HEK293 (cell line): ENCODE measurements around the gene GPR35.
A peak's percentile ranks its signal among the peaks of the same experiment; 100 is the strongest.

Experiments used
- CTCF ChIA-PET: fragments of 350-600 bp; formaldehyde crosslinking; extraction: SDS; loops from one replicate; lab custom pipeline; 2021; ENCODE audit warnings: antibody characterized with exemption; lab: Yijun Ruan, JAX
- POLR2A ChIA-PET: fragments of 300-600 bp; formaldehyde crosslinking; extraction: SDS; loops from one replicate; lab custom pipeline; 2020; ENCODE audit warnings: antibody characterized with exemption, inconsistent platforms; lab: Yijun Ruan, JAX
- H3K27ac ChIP-seq: fragments of 200-500 bp; sonication (Bioruptor generic); 2 replicates; pipeline ENCODE4 v1.5.1; 2014; ENCODE audit warnings: low read depth, low read length, control low read depth, inconsistent platforms; ENCODE audit errors: extremely low read depth
- H3K36me3 ChIP-seq, 2 experiments: fragments of 200-500 bp in 1 of 2; sonication (Bioruptor generic) in 1 of 2; 1 replicate in 1 of 2; 2 replicates in 1 of 2; pipeline ENCODE4 v1.5.1; 2014 to 2017; ENCODE audit warnings: inconsistent platforms in 2 of 2, low read length in 2 of 2; ENCODE audit not compliant: control insufficient read depth in 2 of 2, insufficient read depth in 1 of 2
- H3K4me1 ChIP-seq: fragments of 200-500 bp; sonication (Bioruptor generic); 2 replicates; pipeline ENCODE4 v1.5.1; 2014; ENCODE audit warnings: mild to moderate bottlenecking, low read length, inconsistent platforms; ENCODE audit not compliant: control insufficient read depth, insufficient read depth
- H3K4me3 ChIP-seq: 2 replicates; pipeline ENCODE4 v1.5.1; 2011; ENCODE audit warnings: low read depth, mild to moderate bottlenecking, control low read depth, low read length, moderate library complexity
- H3K9me3 ChIP-seq: fragments of 200-500 bp; sonication (Bioruptor generic); 2 replicates; pipeline ENCODE4 v1.5.1; 2014; ENCODE audit warnings: low read depth, low read length, inconsistent platforms; ENCODE audit not compliant: control insufficient read depth, insufficient read depth
- CTCF ChIP-seq: fragments of 450-650 bp; formaldehyde crosslinking; IDR thresholded peaks from 2 replicates; pipeline ENCODE4 v1.5.1; 2016; ENCODE audit warnings: missing biosample characterization, missing genetic modification characterization
- EGR2 ChIP-seq: fragments of 450-650 bp; formaldehyde crosslinking; IDR thresholded peaks from 2 replicates; pipeline ENCODE4 v1.5.1; 2016; ENCODE audit warnings: low read depth, missing biosample characterization, missing genetic modification characterization
- HIC1 ChIP-seq: fragments of 450-650 bp; formaldehyde crosslinking; IDR thresholded peaks from 2 replicates; pipeline ENCODE4 v1.5.1; 2016; ENCODE audit warnings: missing biosample characterization, missing genetic modification characterization
- HOXD13 ChIP-seq: sonication (generic); formaldehyde crosslinking; IDR thresholded peaks from 2 replicates; pipeline ENCODE4 v1.8.0; 2022; ENCODE audit warnings: missing genetic modification reagents, borderline replicate concordance
- KLF9 ChIP-seq: fragments of 450-650 bp; formaldehyde crosslinking; IDR thresholded peaks from 2 replicates; pipeline ENCODE4 v1.5.1; 2016; ENCODE audit warnings: missing biosample characterization, missing genetic modification characterization, low read depth
- PRDM10 ChIP-seq: fragments of 450-650 bp; formaldehyde crosslinking; IDR thresholded peaks from 2 replicates; pipeline ENCODE4 v1.5.1; 2016; ENCODE audit warnings: missing biosample characterization, missing genetic modification characterization
- SCRT1 ChIP-seq: fragments of 450-650 bp; formaldehyde crosslinking; IDR thresholded peaks from 2 replicates; pipeline ENCODE4 v1.5.1; 2016; ENCODE audit warnings: missing biosample characterization, missing genetic modification characterization, borderline replicate concordance
- SP7 ChIP-seq: fragments of 450-650 bp; formaldehyde crosslinking; IDR thresholded peaks from 2 replicates; pipeline ENCODE4 v1.5.1; 2016; ENCODE audit warnings: missing biosample characterization, missing genetic modification characterization
- ZBTB48 ChIP-seq: fragments of 450-650 bp; formaldehyde crosslinking; IDR thresholded peaks from 2 replicates; pipeline ENCODE4 v1.5.1; 2016; ENCODE audit warnings: missing biosample characterization, missing genetic modification characterization
- ZEB2 ChIP-seq: fragments of 450-650 bp; formaldehyde crosslinking; IDR thresholded peaks from 2 replicates; pipeline ENCODE4 v1.5.1; 2016; ENCODE audit warnings: missing biosample characterization, missing genetic modification characterization
- ZFHX2 ChIP-seq: fragments of 450-650 bp; formaldehyde crosslinking; conservative IDR thresholded peaks from 2 replicates; pipeline ENCODE4 v1.5.1; 2016; ENCODE audit warnings: missing biosample characterization, missing genetic modification characterization
- ZFP37 ChIP-seq: fragments of 450-650 bp; formaldehyde crosslinking; IDR thresholded peaks from 2 replicates; pipeline ENCODE4 v1.5.1; 2016; ENCODE audit warnings: missing biosample characterization, missing genetic modification characterization
- ZNF184 ChIP-seq: fragments of 450-650 bp; IDR thresholded peaks from 2 replicates; pipeline ENCODE4 v1.5.1; 2018; ENCODE audit warnings: missing biosample characterization, mild to moderate bottlenecking, missing genetic modification characterization
- ZNF394 ChIP-seq: fragments of 450-650 bp; formaldehyde crosslinking; IDR thresholded peaks from 2 replicates; pipeline ENCODE4 v1.5.1; 2016; ENCODE audit warnings: missing biosample characterization, missing genetic modification characterization, mild to moderate bottlenecking, moderate library complexity, borderline replicate concordance
- ZNF426 ChIP-seq: fragments of 450-650 bp; formaldehyde crosslinking; IDR thresholded peaks from 2 replicates; pipeline ENCODE4 v1.5.1; 2017; ENCODE audit warnings: missing biosample characterization, missing genetic modification characterization, mild to moderate bottlenecking, inconsistent platforms, moderate library complexity
- ZNF433 ChIP-seq: fragments of 450-650 bp; formaldehyde crosslinking; IDR thresholded peaks from 2 replicates; pipeline ENCODE4 v1.5.1; 2016; ENCODE audit warnings: missing biosample characterization, missing genetic modification characterization, low read depth
- ZNF518A ChIP-seq: fragments of 450-650 bp; formaldehyde crosslinking; conservative IDR thresholded peaks from 2 replicates; pipeline ENCODE4 v1.5.1; 2016; ENCODE audit warnings: low read depth, missing biosample characterization, missing genetic modification characterization
- ZNF600 ChIP-seq: fragments of 450-650 bp; formaldehyde crosslinking; IDR thresholded peaks from 2 replicates; pipeline ENCODE4 v1.5.1; 2016; ENCODE audit warnings: missing biosample characterization, missing genetic modification characterization
- ZNF654 ChIP-seq: fragments of 450-650 bp; formaldehyde crosslinking; IDR thresholded peaks from 2 replicates; pipeline ENCODE4 v1.5.1; 2016; ENCODE audit warnings: low read depth, missing biosample characterization, missing genetic modification characterization
- ZNF660 ChIP-seq: fragments of 450-650 bp; IDR thresholded peaks from 2 replicates; pipeline ENCODE4 v1.5.1; 2018; ENCODE audit warnings: missing biosample characterization, mild to moderate bottlenecking, missing genetic modification characterization
- ZSCAN4 ChIP-seq: fragments of 450-650 bp; formaldehyde crosslinking; IDR thresholded peaks from 2 replicates; pipeline ENCODE4 v1.5.1; 2017; ENCODE audit warnings: missing biosample characterization, missing genetic modification characterization

The GPR35 gene

GRCh38 chr2:240579771-240580614, 45.3 kb upstream of the GPR35 start:
- ChIA-PET CTCF (interaction anchor here (0.7 to 3.9 kb wide), 8 partner anchors 9 to 375 kb away, joined by 3 to 33 read pairs (median 4); no protein-coding TSS in a partner anchor), POLR2A (interaction anchor here (1.1 to 2.8 kb wide), 4 partner anchors 9 to 19 kb away, joined by 5 to 15 read pairs (median 6); partner anchors contain the start of gene RNPEPL1)
- H3K4me3 ChIP-seq, result no peak overlapping the region
- no peaks in the 10 kb centered on the region for H3K9me3 ChIP-seq
- TF ChIP-seq ZFP37 (no peak), ZNF654 (no peak), EGR2 (tag by site-specific recombination) (peak; percentile 22; the same call in 1 of the 2 replicates), ZNF184 (tag by site-specific recombination) (no peak), ZNF660 (tag by site-specific recombination) (no peak), ZFHX2 (tag by site-specific recombination) (0 out of 2 replicates have a peak, but pooled peaks have one; percentile 22), KLF9 (tag by site-specific recombination) (no peak), ZSCAN4 (tag by site-specific recombination) (no peak), ZEB2 (tag by site-specific recombination) (0 out of 2 replicates have a peak, but pooled peaks have one; percentile 9), ZNF426 (tag by site-specific recombination) (no peak), ZNF433 (tag by site-specific recombination) (no peak), ZNF394 (tag by site-specific recombination) (no peak; the same call in 1 of the 2 replicates), SCRT1 (no peak), HIC1 (tag by site-specific recombination) (peak; percentile 59; the same call in 1 of the 2 replicates), HOXD13 (CRISPR knock-in tag) (0 out of 2 replicates have a peak, but pooled peaks have one; percentile 30), PRDM10 (tag by site-specific recombination) (peak; percentile 77), CTCF (tag by site-specific recombination) (0 out of 2 replicates have a peak, but pooled peaks have one; percentile 14), ZNF518A (tag by site-specific recombination) (no peak), ZNF600 (tag by site-specific recombination) (peak; percentile 94), ZBTB48 (no peak), SP7 (tag by site-specific recombination) (0 out of 2 replicates have a peak, but pooled peaks have one; percentile 15)
- H3K27ac ChIP-seq, result no peak overlapping the region
- H3K36me3 ChIP-seq, result peaks cover 0 to 52% of the 10 kb centered on the region in 2 experiments; a peak in 1 of 3 replicates
- peaks cover 9% of the 10 kb centered on the region for H3K4me1 ChIP-seq
